ENCODE measurements around the gene TMEM116.

DNA sequence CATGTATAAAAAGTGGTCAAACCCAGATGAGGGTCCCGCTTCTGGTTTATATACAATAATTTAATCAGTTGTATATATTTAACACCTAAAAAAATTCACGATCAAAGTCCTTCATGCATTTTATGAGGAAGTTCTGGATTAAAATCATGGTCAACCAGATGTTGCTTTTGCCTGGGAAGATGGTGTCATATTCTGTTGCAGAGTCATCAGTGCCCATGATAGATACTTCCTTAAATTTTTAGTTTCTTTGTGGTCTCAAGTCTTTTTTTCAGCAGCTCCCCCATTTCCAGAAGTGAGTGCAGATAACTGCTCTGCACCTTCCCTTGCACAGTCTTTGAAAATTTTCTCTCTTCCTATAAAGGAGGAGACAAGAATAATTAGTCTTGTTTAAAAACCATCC, 16.3 kb upstream of the TMEM116 start:
- TF ChIP-seq EZH2 (IDR thresholded peaks at IDR 0.05): no peak
- TF ChIP-seq, protein P1, sequence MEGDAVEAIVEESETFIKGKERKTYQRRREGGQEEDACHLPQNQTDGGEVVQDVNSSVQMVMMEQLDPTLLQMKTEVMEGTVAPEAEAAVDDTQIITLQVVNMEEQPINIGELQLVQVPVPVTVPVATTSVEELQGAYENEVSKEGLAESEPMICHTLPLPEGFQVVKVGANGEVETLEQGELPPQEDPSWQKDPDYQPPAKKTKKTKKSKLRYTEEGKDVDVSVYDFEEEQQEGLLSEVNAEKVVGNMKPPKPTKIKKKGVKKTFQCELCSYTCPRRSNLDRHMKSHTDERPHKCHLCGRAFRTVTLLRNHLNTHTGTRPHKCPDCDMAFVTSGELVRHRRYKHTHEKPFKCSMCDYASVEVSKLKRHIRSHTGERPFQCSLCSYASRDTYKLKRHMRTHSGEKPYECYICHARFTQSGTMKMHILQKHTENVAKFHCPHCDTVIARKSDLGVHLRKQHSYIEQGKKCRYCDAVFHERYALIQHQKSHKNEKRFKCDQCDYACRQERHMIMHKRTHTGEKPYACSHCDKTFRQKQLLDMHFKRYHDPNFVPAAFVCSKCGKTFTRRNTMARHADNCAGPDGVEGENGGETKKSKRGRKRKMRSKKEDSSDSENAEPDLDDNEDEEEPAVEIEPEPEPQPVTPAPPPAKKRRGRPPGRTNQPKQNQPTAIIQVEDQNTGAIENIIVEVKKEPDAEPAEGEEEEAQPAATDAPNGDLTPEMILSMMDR (IDR thresholded peaks at IDR 0.05): no peak

All from neural progenitor cell (in vitro differentiated cells).